ENCODE measurements around the gene IGSF8. TPM values are rescaled to one million over a fixed set of nuclear protein-coding genes. Genes with fewer than 3 reads are reported as not detected.

Gene IGSF8
- total RNA-seq, 1 experiment from 2014 or later = 18.8 TPM

DNA sequence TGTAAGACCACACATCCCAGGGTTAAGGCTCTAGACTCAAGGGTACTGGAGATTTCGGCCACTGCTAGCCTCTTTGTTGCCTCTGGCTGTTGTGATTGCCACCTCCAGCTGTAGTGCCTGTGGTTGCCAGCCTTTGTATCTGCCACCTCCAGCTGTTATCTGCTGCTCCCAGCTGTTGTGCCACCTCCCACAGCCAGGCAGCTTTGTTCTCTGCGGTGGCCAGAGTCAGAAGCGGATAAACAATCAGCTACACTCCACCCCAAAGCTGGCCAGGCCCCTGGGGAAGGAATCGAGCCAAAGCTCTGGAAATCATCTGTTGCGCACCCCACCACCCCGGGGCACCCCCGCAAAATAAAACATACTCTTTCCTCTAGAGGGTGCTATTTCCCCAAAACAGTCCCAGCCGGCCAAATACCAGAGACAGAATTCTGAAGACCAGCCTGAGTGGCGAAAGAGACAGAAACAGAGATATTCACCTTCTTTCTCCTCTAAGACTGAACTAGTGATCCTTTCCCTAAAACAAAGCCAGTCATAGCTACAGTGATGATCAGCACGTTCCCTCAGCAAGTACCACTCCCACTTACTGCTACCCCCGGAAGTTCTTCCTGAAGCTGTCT is 51.8 kb downstream of the IGSF8 start:
- H3K27me3 ChIP-seq (ENCODE audit: control insufficient read depth, insufficient read depth, low read length) = peaks cover 11% of the 10 kb centered on the region
- CTCF ChIA-PET = interaction anchor here (0.6 to 2.2 kb wide), 9 partner anchors 9 to 39 kb away, joined by 3 to 13 read pairs (median 5); no protein-coding TSS in a partner anchor
- no peak overlapping the region for H3K4me3 ChIP-seq (ENCODE audit: low read depth in 2 of 2, low read length in 2 of 2)
- POLR2A ChIA-PET = interaction anchor here (0.5 kb wide), 1 partner anchor 969 kb away, joined by 9 read pairs; no protein-coding TSS in a partner anchor
- DNase-seq (ENCODE audit: low read depth, low spot score) (no peak), ATAC-seq (peak; percentile 85)
- H3K36me3 ChIP-seq (ENCODE audit: control insufficient read depth, insufficient read depth, low read length) = no peaks in the 10 kb centered on the region
- intact Hi-C loops (cut with micrococcal nuclease; ENCODE audit: unreplicated experiment) (loop anchor here (2.0 kb wide), 1 partner anchor 38 kb away; no protein-coding TSS in a partner anchor), in situ Hi-C loops (cut with HindIII; ENCODE audit: low pct_unique_long_range_greater_than_20kb, low sequenced_read_pairs) (no loop called here)
- no peaks in the 10 kb centered on the region for H3K4me1 ChIP-seq (ENCODE audit: control insufficient read depth, insufficient read depth, low read length)
- no TSS peak for BruUV-seq (replicated peaks)
- no peaks in the 10 kb centered on the region for H3K9me3 ChIP-seq (ENCODE audit: control insufficient read depth, insufficient read depth, low read depth, low read length)
- H3K27ac ChIP-seq (ENCODE audit: low read length) = no peak overlapping the region
- TF ChIP-seq, protein P1, sequence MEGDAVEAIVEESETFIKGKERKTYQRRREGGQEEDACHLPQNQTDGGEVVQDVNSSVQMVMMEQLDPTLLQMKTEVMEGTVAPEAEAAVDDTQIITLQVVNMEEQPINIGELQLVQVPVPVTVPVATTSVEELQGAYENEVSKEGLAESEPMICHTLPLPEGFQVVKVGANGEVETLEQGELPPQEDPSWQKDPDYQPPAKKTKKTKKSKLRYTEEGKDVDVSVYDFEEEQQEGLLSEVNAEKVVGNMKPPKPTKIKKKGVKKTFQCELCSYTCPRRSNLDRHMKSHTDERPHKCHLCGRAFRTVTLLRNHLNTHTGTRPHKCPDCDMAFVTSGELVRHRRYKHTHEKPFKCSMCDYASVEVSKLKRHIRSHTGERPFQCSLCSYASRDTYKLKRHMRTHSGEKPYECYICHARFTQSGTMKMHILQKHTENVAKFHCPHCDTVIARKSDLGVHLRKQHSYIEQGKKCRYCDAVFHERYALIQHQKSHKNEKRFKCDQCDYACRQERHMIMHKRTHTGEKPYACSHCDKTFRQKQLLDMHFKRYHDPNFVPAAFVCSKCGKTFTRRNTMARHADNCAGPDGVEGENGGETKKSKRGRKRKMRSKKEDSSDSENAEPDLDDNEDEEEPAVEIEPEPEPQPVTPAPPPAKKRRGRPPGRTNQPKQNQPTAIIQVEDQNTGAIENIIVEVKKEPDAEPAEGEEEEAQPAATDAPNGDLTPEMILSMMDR (IDR thresholded peaks at IDR 0.05) = peak; percentile 80
- no peak for TF ChIP-seq TCF7L2 (IDR thresholded peaks at IDR 0.05; ENCODE audit: low read depth, low read length)

DNA sequence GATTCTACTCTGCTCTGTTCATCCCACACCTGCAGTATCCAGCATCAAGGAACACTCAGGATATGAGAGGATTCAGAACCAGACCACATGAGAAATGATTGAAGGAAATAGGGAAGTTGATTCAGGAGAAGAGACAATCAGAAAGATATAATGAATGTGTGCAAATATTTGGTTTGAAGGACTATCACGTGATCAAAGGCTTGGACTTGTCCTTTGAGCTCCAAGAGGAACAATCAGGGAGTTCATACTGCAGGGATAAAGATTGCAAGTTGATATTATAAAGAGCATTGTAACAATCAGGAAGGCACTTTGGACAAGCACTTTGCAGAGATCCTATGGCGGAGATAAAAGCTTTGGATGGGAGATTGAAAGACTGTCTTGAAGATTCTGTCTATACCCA is 52.8 kb downstream of the IGSF8 start:
- no peak for TF ChIP-seq POLR2AphosphoS5 (IDR thresholded peaks at IDR 0.05; ENCODE audit: low read depth, low read length)
- TF ChIP-seq, protein P2, sequence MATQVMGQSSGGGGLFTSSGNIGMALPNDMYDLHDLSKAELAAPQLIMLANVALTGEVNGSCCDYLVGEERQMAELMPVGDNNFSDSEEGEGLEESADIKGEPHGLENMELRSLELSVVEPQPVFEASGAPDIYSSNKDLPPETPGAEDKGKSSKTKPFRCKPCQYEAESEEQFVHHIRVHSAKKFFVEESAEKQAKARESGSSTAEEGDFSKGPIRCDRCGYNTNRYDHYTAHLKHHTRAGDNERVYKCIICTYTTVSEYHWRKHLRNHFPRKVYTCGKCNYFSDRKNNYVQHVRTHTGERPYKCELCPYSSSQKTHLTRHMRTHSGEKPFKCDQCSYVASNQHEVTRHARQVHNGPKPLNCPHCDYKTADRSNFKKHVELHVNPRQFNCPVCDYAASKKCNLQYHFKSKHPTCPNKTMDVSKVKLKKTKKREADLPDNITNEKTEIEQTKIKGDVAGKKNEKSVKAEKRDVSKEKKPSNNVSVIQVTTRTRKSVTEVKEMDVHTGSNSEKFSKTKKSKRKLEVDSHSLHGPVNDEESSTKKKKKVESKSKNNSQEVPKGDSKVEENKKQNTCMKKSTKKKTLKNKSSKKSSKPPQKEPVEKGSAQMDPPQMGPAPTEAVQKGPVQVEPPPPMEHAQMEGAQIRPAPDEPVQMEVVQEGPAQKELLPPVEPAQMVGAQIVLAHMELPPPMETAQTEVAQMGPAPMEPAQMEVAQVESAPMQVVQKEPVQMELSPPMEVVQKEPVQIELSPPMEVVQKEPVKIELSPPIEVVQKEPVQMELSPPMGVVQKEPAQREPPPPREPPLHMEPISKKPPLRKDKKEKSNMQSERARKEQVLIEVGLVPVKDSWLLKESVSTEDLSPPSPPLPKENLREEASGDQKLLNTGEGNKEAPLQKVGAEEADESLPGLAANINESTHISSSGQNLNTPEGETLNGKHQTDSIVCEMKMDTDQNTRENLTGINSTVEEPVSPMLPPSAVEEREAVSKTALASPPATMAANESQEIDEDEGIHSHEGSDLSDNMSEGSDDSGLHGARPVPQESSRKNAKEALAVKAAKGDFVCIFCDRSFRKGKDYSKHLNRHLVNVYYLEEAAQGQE (IDR thresholded peaks at IDR 0.05; ENCODE audit: insufficient read depth in 1 of 2, low read depth in 2 of 2, low read length in 1 of 2) = no peak
- TF ChIP-seq, protein P1 (IDR thresholded peaks at IDR 0.05) = no peak
- TF ChIP-seq SIN3A (IDR thresholded peaks at IDR 0.05; ENCODE audit: borderline replicate concordance, insufficient read depth, low read depth, low read length) = no peak
- TF ChIP-seq TCF7L2 (IDR thresholded peaks at IDR 0.05; ENCODE audit: low read depth, low read length) = no peak
- ChIA-PET POLR2A (no interaction called here), CTCF (interaction anchor here (1.1 to 2.2 kb wide), 3 partner anchors 33 to 40 kb away, joined by 4 to 13 read pairs (median 11); no protein-coding TSS in a partner anchor)
- in situ Hi-C loops (cut with HindIII; ENCODE audit: low pct_unique_long_range_greater_than_20kb, low sequenced_read_pairs) = no loop called here
- H3K9me3 ChIP-seq (ENCODE audit: control insufficient read depth, insufficient read depth, low read depth, low read length) = no peaks in the 10 kb centered on the region
- H3K27ac ChIP-seq (ENCODE audit: low read length) = no peak overlapping the region
- intact Hi-C loops (cut with micrococcal nuclease; ENCODE audit: unreplicated experiment) = loop anchor here (2.0 kb wide), 1 partner anchor 39 kb away; no protein-coding TSS in a partner anchor
- H3K36me3 ChIP-seq (ENCODE audit: control insufficient read depth, insufficient read depth, low read length) = no peaks in the 10 kb centered on the region
- DNase-seq (ENCODE audit: low read depth, low spot score) = no peak
- BruUV-seq (replicated peaks) = no TSS peak
- peaks cover 9% of the 10 kb centered on the region for H3K27me3 ChIP-seq (ENCODE audit: control insufficient read depth, insufficient read depth, low read length)
- H3K4me1 ChIP-seq (ENCODE audit: control insufficient read depth, insufficient read depth, low read length) = no peaks in the 10 kb centered on the region
- no peak for ATAC-seq
- H3K4me3 ChIP-seq (ENCODE audit: low read depth in 2 of 2, low read length in 2 of 2) = no peak overlapping the region
